GM21529 (cell line): ENCODE measurements around the gene PWWP2B.

Experiments
- ATAC-seq: cut with Tn5 transposase; IDR thresholded peaks from one replicate; pipeline ENCODE4 v1.9.1; 2021; ENCODE audit not compliant: unreplicated experiment

Gene PWWP2B

DNA sequence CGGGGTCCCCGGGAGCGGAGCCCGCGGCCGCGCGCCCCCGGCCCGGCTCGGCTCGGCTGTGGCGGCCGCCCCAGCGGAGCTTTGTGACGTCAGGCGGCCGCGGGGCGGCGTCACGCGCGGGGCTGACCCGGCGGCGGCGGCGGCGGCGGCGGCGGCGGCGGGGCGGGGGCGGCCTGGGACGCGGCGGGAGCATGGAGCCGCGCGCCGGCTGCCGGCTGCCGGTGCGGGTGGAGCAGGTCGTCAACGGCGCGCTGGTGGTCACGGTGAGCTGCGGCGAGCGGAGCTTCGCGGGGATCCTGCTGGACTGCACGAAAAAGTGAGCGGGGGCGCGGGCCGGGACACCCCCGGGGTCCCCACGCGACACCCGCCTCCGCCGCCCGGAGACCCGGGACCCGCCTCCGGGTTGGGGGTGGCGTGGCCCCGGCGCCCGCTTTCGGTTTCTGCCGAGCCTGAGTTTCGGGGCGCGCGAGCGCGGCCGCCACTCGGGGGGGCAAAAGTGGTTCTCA is at the start of gene PWWP2B:
Gene PWWP2B (plus strand): TSS at position 165 of the 506 bp plus-strand sequence. CDS start 27 bp downstream, at position 192.
- ATAC-seq: peak; percentile 35

GRCh38 chr10:132347211-132347930 is 49.6 kb upstream of the PWWP2B start:
- ATAC-seq: no peak

- ATAC-seq: no peak
Measured at GRCh38 chr10:132347931-132348267, 49.1 kb upstream of the PWWP2B start.

DNA sequence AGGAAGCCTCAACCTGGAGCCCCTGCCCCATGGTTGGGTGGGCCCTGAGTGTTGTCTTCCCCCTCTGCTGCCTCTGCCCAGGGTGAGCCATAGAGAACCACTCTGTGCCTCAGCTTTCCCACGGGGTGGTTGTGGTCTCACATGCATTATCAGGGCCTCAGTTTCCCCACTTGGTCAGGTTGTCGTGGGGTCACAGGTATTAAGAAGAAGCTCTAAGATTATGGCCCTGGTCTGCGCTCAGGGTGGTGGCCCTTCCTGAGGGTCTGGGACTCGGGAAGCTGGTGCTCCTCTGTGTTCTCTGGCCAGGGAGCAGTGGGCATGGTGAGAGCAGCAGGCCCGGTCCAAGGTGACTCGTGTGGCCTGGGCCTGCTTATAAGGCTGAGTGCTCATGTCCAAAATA is 47.2 kb upstream of the PWWP2B start:
- ATAC-seq: no peak

DNA sequence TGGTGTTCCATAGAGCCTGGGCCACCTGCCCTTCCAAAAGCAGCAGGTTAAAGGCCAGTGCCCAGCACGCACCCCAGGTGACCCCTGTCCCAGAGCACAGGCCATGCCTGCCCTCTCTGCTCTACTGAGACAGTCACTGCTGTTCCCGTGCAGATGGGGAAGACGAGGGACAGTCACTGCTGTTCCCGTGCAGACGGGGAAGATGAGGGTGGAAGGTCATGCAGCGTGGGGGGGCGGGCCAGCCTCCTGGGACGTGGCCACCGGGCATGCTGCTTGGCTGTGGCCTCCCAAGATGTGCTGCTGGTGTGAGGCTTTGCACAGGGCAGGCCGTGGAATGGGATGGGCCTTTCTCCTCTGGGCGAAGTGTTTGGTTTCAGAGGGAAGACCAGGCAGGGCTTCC is 46.6 kb upstream of the PWWP2B start:
- no peak for ATAC-seq

DNA sequence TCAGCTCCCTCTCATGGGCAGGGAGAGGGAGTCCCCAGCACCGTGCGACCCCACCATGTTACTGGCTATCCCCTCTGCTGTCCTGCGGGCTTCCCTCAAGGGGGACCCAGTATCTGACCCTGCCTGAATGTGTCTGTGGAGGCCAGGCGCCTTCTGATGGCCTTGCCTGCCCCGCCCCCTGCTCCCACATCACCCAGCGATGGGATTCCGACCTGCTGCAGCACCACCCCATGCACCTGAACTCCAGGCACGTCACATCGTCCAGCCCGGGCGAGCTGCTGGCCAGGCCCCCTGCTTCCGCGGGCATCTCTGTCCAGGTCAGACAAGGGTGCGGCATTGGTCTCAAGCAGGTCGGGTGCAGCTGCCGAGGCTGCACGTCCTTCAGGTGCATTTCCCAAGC is 46.1 kb upstream of the PWWP2B start:
- ATAC-seq: no peak

DNA sequence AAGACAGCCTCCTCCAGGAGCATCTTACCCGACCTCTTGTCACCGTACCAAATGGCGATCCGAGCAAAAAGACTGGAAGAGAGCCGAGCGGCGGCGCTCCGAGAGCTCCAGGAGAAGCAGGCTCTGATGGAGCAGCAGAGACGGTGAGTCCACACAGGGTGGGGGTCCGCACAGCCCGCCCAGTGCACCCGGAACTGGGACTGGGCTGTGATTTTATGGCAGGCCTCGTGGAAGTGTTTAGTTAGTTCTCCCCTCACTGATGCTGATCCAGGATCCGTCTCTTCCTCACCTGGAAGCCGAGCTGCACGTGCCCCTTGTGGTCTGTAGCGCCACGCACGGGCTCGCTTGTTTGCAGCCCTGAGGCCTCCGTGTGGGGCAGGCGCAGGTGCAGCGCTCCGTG is 45.4 kb upstream of the PWWP2B start:
- no peak for ATAC-seq

DNA sequence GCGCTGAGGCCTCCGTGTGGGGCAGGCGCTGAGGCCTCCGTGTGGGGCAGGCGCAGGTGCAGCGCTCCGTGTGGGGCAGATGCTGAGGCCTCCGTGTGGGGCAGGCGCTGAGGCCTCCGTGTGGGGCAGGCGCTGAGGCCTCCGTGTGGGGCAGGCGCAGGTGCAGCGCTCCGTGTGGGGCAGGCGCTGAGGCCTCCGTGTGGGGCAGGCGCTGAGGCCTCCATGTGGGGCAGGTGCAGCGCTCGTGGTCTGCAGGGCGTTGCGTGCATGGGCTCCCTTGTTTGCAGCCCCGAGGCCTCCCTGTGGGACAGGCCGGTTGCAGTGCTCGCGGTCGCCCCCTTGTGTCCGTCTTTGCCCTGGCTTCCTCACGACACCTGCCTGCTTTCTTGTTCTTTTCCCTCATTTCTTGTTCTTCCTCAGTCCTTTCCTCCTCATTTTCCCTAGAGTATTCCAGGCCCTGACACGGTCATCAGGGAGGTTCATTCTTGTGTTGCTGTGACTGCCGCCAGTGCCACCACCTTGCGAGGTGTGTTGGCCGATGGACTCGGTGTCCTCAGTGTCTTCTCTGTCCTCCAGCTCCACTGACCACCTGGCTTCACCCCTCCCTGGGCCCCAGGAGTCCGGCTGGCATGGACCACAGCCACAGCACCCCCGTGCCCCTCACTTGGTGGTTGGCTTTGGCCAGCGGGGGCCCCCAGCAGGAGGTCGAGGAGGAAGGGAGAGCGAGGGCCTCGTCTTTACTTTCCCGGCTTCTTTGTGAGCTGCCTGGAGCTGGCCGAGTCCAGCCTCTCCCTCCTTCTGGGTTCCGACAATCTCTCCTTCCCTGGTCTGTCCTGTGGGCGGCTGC is 44.3 kb upstream of the PWWP2B start:
- ATAC-seq: peak; percentile 71

DNA sequence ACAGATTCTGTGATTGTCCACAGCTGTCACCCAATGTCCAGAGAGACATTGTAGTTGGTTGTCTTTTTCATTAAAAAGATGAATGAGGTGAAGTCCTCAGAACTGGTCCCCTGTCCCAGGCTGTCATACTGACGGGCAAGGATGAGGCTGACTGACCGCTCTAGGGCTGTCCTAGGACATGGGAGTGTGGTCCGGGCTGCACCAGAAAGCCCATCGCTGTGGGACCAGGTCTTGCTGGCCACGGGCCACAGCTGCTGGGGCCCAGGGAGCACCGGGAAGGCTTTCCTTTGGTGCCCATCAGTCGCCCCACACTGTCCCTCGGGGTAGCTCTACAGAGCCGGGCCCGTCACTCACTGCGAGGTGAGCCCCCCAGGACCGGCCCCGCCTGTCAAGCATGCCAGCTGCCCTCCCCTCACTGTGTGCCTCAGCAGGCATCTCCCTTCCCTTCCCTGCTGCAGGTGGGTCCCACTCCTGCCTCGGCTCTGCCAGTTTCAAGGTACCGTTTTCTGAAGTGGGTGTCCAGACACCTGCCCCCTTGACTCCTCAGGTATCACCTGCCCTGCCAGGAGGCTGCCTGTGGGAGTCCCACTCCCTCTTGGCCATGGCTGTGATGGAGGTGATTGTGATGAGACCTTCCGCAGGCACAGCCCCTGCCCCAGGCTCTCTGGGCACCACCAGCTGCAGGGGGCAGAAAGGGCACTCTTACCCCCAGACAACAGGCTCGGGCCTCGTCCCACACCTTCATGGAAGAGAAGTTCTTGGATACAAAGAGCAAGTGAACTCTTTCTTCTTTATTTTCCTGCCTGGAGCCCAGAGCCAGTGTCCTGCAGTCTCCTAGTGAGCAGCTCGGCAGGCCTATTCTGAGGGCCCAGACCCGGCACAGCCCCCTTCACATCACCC is 43.3 kb upstream of the PWWP2B start:
- ATAC-seq: no peak

GRCh38 chr10:132354356-132355094 is 42.5 kb upstream of the PWWP2B start:
- ATAC-seq: no peak

DNA sequence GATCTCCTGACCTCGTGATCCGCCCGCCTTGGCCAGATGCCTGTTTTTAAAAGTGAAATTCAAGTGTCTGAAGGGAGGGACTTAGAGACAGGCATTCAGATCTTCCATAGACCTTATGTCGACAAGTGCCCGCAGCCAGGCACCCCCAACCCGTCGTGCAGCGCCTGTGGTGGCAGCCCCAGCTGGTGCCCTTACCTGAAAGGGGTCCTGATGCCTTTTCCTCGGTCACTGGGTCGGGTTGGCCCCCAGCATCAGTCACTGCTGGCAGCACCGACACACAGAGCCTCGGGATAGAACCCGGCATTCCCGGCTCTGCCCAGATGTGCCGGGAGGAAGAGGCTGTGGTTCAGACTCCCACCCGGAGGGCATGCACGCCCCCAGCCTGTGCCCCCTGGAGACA is 41.7 kb upstream of the PWWP2B start:
- no peak for ATAC-seq

- no peak for ATAC-seq
Measured at GRCh38 chr10:132355754-132356153, 41.2 kb upstream of the PWWP2B start.

DNA sequence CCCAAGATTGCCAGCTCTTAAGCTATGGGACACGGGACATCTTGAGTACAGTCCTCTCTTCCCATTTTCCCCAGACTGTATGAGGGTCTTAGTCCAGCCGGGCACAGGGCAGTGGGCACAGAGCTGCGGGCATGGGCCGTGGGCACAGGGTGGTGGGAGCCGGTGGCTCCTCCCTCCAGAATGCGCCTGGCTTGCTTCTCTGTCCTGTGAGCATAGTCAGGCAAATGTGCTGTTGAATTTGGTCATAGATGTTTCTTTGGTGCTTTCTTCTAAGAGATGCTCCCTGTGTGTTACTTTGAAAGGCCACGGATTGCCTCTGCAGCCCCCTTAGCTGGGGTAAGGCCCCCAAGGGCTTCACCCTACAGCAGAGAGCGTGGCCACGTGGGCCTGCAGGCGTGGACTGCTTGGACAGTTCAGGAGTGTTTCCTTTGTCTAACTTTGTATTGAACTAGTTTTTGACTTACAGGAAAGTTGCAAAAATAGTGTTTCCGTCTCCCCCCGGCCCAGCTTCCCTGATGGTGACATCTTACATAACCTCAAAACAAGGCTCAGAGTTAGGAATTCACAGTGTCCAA is 40.3 kb upstream of the PWWP2B start:
- ATAC-seq: no peak

DNA sequence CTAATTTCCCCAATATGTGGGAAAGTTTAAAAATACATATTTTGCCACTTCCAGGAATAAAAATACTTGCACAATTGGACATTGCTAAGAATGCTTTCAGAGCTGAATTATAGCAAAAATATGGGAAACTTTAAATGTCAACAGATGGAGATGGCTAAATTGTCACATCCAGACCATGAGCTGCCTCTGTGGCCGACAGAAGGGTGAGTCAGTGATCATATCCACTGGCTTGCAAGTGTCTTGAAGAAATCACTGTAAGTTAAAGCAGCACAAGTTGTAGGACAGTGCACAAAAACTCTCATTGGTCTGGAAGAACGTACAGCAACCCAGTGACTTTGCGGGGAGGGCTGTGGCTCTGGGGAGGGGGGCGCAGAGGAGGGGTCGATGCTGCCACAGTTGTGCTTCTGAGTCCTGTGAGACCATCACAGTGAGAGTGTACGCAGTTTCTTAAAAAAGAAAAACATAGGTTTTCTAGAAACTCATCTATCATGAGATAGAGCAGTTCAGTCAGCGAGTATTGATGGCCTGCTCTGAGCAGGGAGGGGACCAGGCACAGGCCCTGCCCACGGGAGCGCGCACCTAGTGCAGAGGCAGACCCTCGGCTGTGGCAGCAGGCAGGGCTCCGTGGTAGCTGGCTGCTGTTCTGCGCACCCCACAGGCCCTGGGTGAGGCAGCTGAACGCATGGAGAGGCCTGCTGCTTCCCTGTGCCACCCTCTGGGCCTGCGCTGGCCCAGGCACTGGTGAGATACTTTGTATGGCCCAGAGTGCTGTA is 39.5 kb upstream of the PWWP2B start:
- no peak for ATAC-seq

GRCh38 chr10:132359305-132360040 is 37.5 kb upstream of the PWWP2B start:
- ATAC-seq: no peak

- no peak for ATAC-seq
Measured at GRCh38 chr10:132360766-132361447, 36.1 kb upstream of the PWWP2B start.

DNA sequence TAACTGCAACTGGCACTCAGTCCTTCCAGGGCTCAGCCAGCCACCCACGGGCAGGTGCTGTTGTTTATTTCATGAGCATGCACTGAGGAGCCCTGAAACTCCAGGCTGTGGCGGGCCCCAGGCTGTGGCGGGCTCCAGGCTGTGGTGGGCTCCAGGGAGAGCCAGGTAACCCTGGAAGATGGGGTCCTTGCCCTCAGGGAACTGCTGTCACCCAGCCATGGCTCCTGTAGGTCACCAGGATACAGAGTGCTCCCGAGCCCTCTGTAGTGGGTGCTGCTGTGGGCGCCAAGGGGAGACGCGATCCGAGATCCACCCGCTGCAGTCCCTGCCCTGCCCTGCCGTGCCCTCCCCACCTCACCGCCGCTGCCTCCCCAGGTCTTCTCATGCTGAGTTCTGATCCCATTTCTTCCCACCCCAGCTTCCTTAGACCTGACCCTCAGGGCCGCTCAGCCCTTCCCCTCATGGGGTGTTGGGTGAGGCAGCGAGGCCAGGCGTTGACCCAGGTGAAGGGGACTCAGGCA is 35.4 kb upstream of the PWWP2B start:
- no peak for ATAC-seq

DNA sequence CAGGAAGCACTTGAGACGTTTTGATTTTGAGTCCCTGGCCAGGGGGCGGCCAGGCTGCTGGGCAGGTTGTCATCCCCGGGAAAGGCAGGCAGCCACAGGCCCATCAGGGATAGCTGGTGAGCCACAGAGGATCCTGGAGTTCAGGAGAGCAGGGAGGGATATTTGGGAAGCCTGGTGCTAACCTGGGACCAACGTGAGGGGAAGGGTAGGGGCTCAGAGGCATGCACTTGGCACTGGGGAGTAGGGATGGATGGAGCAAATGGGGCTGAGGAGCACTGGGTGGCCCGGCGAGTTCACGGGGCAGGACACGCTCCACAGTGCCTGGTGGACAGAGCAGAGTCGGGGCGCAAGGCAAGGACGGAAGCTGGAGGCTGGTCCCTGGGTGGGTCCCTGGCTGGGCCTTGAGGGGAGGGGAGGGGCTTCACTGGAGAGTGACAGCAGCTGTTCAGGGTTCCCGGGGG is 34.8 kb upstream of the PWWP2B start:
- no peak for ATAC-seq
